ENCODE measurements around the gene COL4A2. TPM values are rescaled to one million over a fixed set of nuclear protein-coding genes. Genes with fewer than 3 reads are reported as not detected.

The COL4A2 gene
- total and polyA plus RNA-seq, 2 experiments from 2014 or later: 146 to 455 TPM

DNA sequence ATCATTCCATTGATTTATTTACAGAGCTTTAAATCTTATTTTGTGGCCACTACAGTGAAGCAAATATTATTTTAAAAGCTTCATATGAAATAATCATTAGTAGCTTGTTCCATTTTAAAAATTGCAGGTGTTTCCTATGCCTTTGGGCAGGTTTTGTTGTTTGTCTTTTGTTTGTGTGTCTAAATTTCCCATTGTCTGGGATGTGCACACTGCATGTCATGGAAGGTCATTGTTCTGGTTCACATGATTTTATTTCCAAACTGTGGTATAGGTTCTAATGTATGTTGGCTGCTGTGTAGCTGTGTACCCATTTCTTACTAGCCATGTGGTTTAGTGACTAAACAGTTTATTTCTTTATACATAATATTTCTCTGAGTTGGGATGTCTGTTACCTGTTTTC lies 65.6 kb downstream of the COL4A2 start:
- Histone ChIP-seq H3K4me3 (no peak overlapping the region), H3F3A (ENCODE audit: insufficient read depth) (0 out of 2 replicates have a peak, but pooled peaks cover 8% of the 10 kb centered on the region), H3K27ac (no peak overlapping the region), H4K20me1 (ENCODE audit: insufficient read depth) (no peaks in the 10 kb centered on the region), H3K36me3 (ENCODE audit: low read depth) (no peaks in the 10 kb centered on the region), H3K9me2 (ENCODE audit: insufficient read depth) (no peaks in the 10 kb centered on the region), H2AFZ (no peak overlapping the region), H3K4me1 (ENCODE audit: insufficient read depth) (peaks cover 5% of the 10 kb centered on the region; the same call in 1 of the 2 replicates), H3K27me3 (replicated peaks; ENCODE audit: insufficient read depth) (no peaks in the 10 kb centered on the region), H3K9me3 (ENCODE audit: low read depth) (no peaks in the 10 kb centered on the region), H3K79me2 (ENCODE audit: insufficient read depth) (no peaks in the 10 kb centered on the region; the same call in 1 of the 2 replicates), H3K9ac (no peak overlapping the region), H3K4me2 (ENCODE audit: unreplicated experiment) (no peak overlapping the region)
- TF ChIP-seq EZH2phosphoT487 (IDR thresholded peaks at IDR 0.05; ENCODE audit: insufficient read depth, low read depth) (no peak), EZH2 (IDR thresholded peaks at IDR 0.05; ENCODE audit: insufficient read depth, poor library complexity, severe bottlenecking) (no peak)
- DNase-seq: no peak
- in situ Hi-C loops (cut with MboI): no loop called here

DNA sequence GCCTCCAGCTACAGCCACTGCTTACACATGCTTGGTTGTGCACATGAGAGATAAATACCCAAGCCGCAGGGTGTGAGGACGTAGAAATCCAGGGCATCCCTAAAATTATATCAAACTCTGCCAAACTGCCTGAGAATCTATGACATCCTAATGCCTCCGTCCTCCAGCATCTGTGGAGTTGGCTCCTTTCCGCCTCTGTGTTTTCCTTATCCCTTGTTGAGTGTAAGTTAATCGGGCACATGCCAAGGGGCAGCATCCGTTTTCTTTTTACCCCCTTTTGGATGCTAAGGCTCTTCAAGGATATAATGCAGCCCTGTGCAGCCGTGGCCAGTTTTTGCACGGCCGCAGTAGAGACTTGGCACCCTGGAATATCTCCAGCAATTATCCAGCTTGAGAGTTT lies 66.5 kb downstream of the COL4A2 start:
- no peaks in the 10 kb centered on the region for H3K36me3 ChIP-seq (ENCODE audit: low read depth)
- no peaks in the 10 kb centered on the region for H3F3A ChIP-seq (ENCODE audit: insufficient read depth)
- H3K9ac ChIP-seq: no peak overlapping the region
- no peak overlapping the region for H2AFZ ChIP-seq
- H3K4me2 ChIP-seq (ENCODE audit: unreplicated experiment): no peak overlapping the region
- H3K27ac ChIP-seq: no peak overlapping the region
- in situ Hi-C loops (cut with MboI): no loop called here
- H3K4me3 ChIP-seq: no peak overlapping the region
- no peaks in the 10 kb centered on the region; the same call in 1 of the 2 replicates for H3K79me2 ChIP-seq (ENCODE audit: insufficient read depth)
- no peaks in the 10 kb centered on the region for H4K20me1 ChIP-seq (ENCODE audit: insufficient read depth)
- peaks cover 5% of the 10 kb centered on the region; the same call in 1 of the 2 replicates for H3K4me1 ChIP-seq (ENCODE audit: insufficient read depth)
- no peak for DNase-seq
- no peaks in the 10 kb centered on the region for H3K27me3 ChIP-seq (replicated peaks; ENCODE audit: insufficient read depth)
- H3K9me2 ChIP-seq (ENCODE audit: insufficient read depth): no peaks in the 10 kb centered on the region
- WGBS, 2 experiments (ENCODE audit: low coverage in 1 of 2, low lambda C conversion rate in 2 of 2, missing lambda C conversion rate in 2 of 2): 83 to 90% methylated on average over 9 of the region's 9 CpGs
- no peak for TF ChIP-seq EZH2 (IDR thresholded peaks at IDR 0.05; ENCODE audit: insufficient read depth, poor library complexity, severe bottlenecking)
- no peak for TF ChIP-seq EZH2phosphoT487 (IDR thresholded peaks at IDR 0.05; ENCODE audit: insufficient read depth, low read depth)
- no peaks in the 10 kb centered on the region for H3K9me3 ChIP-seq (ENCODE audit: low read depth)

DNA sequence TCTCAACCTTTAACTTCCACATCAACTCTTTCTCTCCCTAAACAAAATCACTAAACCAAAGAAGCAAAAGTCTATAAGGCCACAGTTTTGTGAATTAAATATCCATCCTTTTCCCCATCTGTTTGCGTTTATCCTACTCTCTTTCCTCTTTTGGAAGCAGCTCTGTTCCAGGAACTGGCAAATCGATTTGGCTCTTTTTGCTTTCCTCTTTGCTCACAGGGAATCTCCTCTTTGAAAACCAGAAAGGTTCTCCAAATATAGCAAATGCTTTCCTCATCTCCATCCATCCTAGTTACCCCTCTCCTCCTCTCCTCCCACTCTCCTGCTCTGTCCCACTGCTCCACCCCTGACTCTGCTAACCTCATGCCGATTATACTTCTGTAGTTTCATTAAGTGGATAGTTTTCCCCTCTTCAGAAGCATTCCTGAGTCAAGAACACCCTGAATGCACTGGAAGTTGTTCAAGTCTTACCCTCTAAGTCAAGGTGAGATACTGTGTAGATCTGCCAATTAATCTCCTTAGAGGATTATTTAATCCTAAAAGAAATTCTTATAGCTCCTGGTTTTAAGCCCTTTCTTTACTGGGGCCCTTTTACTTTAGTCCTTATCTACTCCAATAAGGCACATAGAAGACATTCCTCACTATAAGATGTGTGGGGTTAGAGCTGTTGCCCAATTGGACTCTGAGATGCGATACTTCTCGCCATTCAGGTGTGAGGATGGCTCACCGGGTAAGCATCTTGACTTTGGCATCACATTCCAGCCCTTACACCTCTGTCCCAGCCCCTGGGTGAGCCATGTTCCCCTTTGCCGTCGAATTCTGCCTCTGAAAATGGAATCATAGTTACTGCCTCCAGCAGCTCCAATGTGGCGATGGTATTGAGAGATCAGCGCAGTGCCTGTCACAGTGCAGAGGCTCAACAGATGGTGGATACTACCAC lies 67.6 kb downstream of the COL4A2 start:
- H3K9ac ChIP-seq: no peak overlapping the region
- no peaks in the 10 kb centered on the region for H3K36me3 ChIP-seq (ENCODE audit: low read depth)
- no peak overlapping the region for H3K4me2 ChIP-seq (ENCODE audit: unreplicated experiment)
- TF ChIP-seq EZH2 (IDR thresholded peaks at IDR 0.05; ENCODE audit: insufficient read depth, poor library complexity, severe bottlenecking) (no peak), EZH2phosphoT487 (IDR thresholded peaks at IDR 0.05; ENCODE audit: insufficient read depth, low read depth) (no peak)
- no peaks in the 10 kb centered on the region for H3F3A ChIP-seq (ENCODE audit: insufficient read depth)
- peaks cover 7% of the 10 kb centered on the region for H3K4me1 ChIP-seq (ENCODE audit: insufficient read depth)
- H3K27ac ChIP-seq: no peak overlapping the region
- no peaks in the 10 kb centered on the region; the same call in 1 of the 2 replicates for H3K79me2 ChIP-seq (ENCODE audit: insufficient read depth)
- no peak for DNase-seq
- in situ Hi-C loops (cut with MboI): no loop called here
- WGBS, 2 experiments (ENCODE audit: low coverage in 1 of 2, low lambda C conversion rate in 2 of 2, missing lambda C conversion rate in 2 of 2): 62 to 67% methylated on average over 10 of the region's 10 CpGs
- H4K20me1 ChIP-seq (ENCODE audit: insufficient read depth): no peaks in the 10 kb centered on the region
- H3K9me3 ChIP-seq (ENCODE audit: low read depth): no peaks in the 10 kb centered on the region
- no peaks in the 10 kb centered on the region for H3K27me3 ChIP-seq (replicated peaks; ENCODE audit: insufficient read depth)
- H3K4me3 ChIP-seq: no peak overlapping the region
- H2AFZ ChIP-seq: no peak overlapping the region
- H3K9me2 ChIP-seq (ENCODE audit: insufficient read depth): no peaks in the 10 kb centered on the region

DNA sequence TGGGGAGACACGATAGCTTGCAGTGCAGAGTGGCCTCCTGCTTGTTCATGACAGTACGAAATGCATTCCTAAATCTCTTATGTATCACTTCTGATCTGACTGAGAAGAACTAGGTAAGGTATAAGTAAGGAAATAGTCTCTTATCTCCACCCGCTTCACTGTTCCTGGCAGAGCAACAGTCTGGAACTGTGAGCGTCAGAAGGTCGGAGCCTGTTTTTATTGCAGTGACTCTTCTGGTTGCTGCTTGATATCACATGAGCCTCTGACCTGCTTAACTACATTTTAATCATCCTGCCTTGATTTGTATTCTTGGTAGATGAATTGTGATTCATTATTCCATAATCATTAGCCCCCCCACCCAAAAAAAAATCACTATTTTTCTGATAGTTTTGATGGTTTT lies 69.0 kb downstream of the COL4A2 start:
- TF ChIP-seq EZH2phosphoT487 (IDR thresholded peaks at IDR 0.05; ENCODE audit: insufficient read depth, low read depth) (no peak), EZH2 (IDR thresholded peaks at IDR 0.05; ENCODE audit: insufficient read depth, poor library complexity, severe bottlenecking) (no peak)
- WGBS, 2 experiments (ENCODE audit: low coverage in 1 of 2, low lambda C conversion rate in 2 of 2, missing lambda C conversion rate in 2 of 2): 96 to 98% methylated on average over 5 of the region's 5 CpGs
- no peaks in the 10 kb centered on the region for H3K9me3 ChIP-seq (ENCODE audit: low read depth)
- H3F3A ChIP-seq (ENCODE audit: insufficient read depth): peaks cover 7% of the 10 kb centered on the region
- H3K9me2 ChIP-seq (ENCODE audit: insufficient read depth): no peaks in the 10 kb centered on the region
- H3K4me1 ChIP-seq (ENCODE audit: insufficient read depth): peaks cover 20% of the 10 kb centered on the region
- DNase-seq: no peak
- no peak overlapping the region for H3K27ac ChIP-seq
- no peak overlapping the region for H3K4me2 ChIP-seq (ENCODE audit: unreplicated experiment)
- no peaks in the 10 kb centered on the region; the same call in 1 of the 2 replicates for H3K79me2 ChIP-seq (ENCODE audit: insufficient read depth)
- H4K20me1 ChIP-seq (ENCODE audit: insufficient read depth): no peaks in the 10 kb centered on the region
- H3K36me3 ChIP-seq (ENCODE audit: low read depth): no peaks in the 10 kb centered on the region
- H3K4me3 ChIP-seq: no peak overlapping the region
- H2AFZ ChIP-seq: no peak overlapping the region
- no peaks in the 10 kb centered on the region for H3K27me3 ChIP-seq (replicated peaks; ENCODE audit: insufficient read depth)
- no peak overlapping the region for H3K9ac ChIP-seq
- in situ Hi-C loops (cut with MboI): no loop called here
